HG02623 (cell line): Measurements from ENCODE around the gene NTRK2.

Source experiments
- ATAC-seq: cut with Tn5 transposase; IDR thresholded peaks from one replicate; pipeline ENCODE4 v1.9.1; 2021; ENCODE audit warnings: moderate library complexity; ENCODE audit not compliant: unreplicated experiment

NTRK2 gene

DNA sequence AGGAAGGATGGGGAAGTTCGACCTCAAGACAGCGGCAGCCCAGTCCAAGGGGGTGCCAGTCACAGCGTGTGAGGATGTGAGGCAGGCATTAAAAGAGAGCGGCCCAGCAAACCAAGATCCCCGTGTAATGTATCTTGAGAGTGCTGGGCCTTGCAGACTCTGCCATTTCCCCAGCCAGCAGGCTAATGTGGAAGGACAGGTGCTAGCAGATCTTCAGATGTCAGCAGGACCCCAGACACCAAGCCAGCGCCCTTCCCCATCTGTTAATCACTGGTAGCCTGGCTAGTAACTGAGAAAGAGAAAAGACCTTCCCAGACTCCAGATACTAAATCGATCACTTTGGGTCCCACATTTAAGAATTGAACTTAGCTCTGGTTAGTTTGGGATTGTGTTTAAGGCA is 62.2 kb downstream of the NTRK2 start:
- ATAC-seq: no peak

DNA sequence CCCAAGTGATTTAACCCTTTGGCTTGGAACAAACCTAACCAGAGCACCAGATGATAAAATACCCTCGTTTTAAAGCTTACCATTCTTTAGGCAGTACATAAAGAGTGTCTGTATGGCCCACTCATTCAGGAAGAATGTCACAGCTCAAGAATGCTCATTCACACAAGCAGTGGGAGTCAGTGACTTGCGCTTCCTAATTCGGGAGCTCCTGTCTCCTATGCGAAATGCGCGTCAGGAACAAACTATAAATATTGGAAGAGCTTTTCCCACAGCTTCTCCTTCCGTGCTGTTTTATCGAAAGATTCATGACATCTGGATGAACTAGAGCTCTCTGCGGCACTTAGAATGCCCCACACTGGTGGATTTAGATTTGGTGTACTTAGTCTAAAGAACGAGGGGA is 66.6 kb downstream of the NTRK2 start:
- no peak for ATAC-seq

DNA sequence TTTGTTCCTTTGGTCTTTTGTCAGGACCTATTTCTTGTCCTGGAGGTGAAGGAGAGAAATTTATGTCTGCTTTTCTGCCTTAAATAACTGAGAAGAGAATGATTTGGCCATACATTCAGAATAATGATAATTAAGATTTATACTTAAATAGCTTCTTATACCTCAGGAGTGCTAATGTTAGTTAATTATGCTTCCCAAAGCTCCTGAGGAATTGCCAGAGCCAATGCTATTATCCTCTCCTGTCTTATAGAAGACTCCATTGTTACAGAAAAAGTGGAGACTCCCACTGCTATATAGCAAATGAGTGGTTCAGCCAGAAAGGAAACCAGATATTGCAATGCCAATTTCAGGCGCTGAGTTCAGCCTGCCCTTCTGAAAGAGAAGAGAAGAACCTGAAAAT is 67.0 kb downstream of the NTRK2 start:
- ATAC-seq: no peak

DNA sequence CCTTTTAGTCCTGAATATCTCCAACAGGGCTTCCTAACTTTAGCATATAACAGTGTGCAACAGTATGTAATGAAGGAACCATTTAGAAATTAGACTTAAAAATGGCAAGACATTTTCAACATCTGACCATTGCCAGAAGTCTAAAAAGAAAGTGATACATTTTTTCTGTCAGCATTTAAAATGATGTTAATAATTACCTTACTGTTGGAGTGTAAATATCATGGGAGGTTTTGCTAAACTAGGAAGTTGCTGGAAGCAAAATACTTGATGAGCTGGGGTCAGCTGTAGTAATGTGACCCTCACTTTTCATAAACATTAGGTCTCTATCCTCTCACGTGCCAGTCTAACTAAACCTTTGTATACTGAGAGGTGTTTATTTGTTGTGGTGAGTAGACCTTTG is 68.8 kb downstream of the NTRK2 start:
- ATAC-seq: no peak

DNA sequence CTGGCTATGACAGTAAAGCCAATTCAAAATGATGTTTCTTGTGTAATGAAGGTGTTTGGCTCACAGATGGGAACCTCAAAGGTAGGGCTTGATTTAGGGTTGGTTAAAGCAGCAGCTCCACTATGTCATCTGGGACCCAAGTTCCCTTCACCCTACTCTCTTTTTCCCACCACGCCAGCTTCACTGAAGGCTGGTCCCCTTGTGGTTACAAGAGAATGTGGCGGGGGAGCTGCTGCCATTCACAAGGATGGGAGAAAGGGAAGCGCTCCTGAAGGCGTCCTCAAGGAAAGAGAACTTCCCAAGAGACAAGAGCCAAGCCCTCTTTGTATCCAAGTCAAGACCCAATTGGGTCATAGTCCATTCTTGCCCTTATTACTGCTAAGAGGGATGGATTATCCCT is 72.7 kb downstream of the NTRK2 start:
- ATAC-seq: no peak

DNA sequence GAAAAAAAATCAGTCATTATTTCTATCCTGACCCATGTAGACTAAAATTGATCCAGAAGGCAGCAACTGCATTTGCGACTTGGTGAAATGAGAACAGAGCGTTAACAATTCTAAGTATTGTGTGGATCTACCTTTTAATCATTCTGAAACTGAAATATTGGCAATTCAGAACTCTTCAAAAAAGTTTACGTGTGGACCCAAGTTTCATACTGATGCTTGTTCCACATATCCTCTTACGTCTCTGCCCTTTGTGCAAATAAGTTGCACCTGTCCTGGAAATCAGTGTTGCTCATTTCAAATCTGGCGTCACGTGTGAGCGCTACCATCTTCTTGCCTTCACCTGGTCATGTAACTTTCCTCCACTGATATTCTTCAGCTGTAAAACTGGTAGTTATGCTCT is 74.7 kb downstream of the NTRK2 start:
- ATAC-seq: peak; percentile 56

DNA sequence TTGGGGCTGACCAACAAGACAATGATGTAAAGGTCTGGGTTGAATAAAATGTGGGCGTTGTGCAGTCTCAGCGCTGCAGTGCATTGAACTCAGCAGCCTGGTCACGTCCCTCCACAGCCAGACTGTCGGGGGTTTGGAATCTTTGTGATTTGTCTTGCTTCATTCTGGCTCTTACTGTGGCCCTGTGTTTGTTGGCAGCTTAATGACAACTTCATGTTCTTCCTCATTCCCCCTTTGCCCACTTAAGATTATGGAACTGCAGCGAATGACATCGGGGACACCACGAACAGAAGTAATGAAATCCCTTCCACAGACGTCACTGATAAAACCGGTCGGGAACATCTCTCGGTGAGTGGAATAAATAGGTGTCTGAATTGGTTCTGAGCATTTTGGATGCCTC is 75.2 kb downstream of the NTRK2 start:
- ATAC-seq: no peak

DNA sequence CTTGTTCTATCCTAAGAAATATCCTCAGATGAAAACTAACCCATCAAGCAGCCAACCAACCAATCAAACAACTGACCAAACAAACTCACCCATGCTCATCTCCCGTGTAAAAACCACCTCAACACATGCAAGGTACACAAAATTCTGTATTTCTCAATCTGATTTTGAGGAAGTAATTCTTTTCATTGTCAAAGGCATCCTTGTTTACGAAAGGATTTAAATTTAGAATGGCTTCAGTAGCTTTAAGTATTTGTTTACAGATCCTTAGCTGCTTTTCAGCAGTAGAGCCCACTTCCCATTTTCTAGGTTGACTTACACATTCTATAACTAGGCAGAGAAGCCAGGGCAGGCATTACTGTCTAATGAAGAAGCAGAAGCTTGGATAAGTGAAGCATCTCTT is 78.6 kb downstream of the NTRK2 start:
- ATAC-seq: peak; percentile 42

DNA sequence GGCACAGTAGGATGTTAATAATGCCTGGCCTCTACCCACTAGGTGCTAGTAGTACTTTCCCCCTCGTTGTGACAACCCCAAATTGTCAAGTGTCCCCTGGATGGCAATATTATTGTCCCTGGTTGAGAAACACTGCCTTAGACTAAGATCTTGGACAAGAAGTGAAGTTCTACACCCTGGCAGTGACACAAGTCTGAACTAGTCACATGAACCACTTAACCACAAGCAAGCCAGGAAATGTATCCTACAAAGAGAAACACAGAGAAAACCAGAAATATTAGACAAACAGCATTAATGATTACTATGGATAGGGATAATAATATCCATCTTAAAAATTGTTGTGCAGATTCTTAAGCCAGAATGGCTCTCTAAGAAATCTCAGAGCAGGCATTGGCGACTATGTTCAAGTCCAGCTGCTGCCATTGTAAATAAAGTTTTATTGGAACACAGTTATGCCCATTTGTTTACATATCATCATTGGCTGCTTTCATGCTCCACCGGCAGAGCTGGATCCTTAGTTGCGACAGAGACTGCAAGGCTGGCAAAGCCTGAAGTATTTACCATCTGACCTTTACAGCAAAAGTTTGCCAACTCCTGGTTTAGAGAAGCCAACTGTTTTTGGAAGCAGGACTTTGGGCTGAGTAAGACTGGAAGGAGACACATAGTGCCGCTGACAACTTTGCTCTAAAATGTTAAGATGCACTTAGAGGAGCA is 80.8 kb downstream of the NTRK2 start:
- ATAC-seq: no peak

DNA sequence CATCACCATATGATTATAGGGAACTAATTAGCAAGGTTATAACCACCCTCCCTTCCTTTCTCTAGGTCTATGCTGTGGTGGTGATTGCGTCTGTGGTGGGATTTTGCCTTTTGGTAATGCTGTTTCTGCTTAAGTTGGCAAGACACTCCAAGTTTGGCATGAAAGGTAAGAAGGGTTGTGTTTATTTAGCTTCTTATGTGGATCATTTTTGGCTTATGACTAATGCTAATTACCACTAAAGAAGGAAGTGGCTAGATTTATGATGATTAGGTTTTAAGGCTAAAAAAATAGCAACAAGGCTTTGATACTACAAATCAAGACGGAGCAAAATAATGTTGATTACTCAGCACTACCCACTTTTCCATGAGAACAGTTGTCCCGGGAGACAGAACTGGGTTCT is 82.4 kb downstream of the NTRK2 start:
- no peak for ATAC-seq

DNA sequence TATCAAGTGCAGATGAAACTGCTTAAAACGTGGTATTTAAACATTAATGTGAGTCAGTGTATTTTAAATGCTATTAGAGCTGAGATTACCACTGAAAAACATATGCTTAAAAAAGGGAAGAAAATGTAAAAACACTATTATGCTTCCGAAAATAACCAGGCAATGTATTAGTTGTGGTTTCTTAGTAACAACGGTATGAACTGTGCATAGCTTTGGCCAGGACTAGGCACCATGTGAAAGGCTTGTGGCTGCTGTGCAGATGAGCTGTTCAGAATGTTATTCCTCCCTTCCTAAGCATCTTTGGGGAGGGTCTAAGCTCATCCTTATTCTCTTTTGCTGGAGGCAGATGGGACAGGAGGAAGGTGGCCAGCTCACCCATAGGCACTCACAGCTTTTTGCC is 84.9 kb downstream of the NTRK2 start:
- no peak for ATAC-seq

GRCh38 chr9:84754881-84755280 is 85.4 kb downstream of the NTRK2 start:
- no peak for ATAC-seq

DNA sequence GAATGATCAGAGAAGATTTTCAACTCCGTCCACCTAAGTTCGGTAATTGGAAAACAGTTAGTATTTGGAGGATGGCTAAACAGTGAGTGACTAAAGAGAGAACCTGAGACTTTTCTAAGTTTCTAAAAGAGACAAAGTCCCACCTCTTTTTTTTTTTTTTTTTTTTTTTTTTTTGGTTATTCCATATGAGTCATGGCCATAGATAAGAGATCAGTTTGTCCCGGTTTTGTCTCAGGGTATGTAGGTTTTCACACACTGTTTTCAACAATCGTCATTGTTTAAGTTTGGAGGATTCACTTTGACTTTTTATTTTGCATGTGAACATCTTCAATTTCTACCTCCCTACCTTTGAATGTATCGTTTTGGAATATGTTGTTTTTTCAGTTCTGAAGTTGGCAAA is 85.9 kb downstream of the NTRK2 start:
- ATAC-seq: no peak

GRCh38 chr9:84756171-84756570 is 86.6 kb downstream of the NTRK2 start:
- no peak for ATAC-seq

- ATAC-seq: no peak
These were observed 87.2 kb downstream of the NTRK2 start for GRCh38 chr9:84756731-84757130.

DNA sequence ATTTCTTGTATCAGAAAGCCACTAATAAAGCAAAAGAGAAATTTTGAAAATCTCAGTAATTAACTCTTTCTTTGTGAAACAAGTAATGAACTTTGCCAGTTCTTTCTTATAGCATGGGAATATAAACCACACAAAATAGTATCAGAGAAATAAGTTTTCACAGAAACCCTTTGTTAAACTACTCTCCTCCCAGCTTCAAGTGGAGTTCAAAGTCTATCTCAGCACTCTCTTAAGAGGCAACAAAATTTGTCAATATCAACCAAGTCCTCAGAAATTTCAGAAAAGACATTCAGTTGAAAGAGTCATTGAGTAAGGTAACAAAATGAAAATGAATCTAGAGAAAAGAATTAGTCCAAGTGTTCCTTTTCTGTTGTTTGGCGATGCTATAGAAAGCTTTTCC is 89.3 kb downstream of the NTRK2 start:
- no peak for ATAC-seq

DNA sequence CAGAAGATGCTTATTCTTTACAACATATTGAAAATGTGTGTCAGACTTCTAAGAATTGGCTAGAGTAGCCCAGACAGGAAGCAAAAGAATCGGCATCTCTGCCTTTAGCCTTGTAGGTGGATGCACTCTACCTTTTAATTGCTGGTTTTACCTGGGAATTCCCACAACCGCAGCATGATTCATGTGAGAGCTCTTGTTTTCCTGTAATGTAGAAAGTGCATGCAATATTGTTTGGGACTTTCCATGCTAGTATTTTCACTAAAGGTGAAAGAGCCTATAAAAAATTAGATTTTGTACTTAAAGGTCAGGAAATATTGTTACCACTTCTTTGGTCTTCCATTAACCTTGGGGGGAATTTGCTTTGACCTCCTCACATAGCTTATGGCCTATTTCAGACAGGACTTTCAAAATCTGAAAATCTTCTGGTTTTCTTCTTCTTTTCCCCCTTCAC is 89.8 kb downstream of the NTRK2 start:
- ATAC-seq: peak; percentile 62

- ATAC-seq: no peak
These were observed 90.3 kb downstream of the NTRK2 start for GRCh38 chr9:84759804-84760203.

GRCh38 chr9:84761137-84761808 is 91.7 kb downstream of the NTRK2 start:
- ATAC-seq: peak; percentile 57

GRCh38 chr9:84772511-84772910 is 103.0 kb downstream of the NTRK2 start:
- no peak for ATAC-seq

GRCh38 chr9:84773022-84773421 is 103.5 kb downstream of the NTRK2 start:
- no peak for ATAC-seq

GRCh38 chr9:84775056-84775643 is 105.6 kb downstream of the NTRK2 start:
- no peak for ATAC-seq
